HG03565 (cell line): ENCODE results near the gene CLBA1.

ENCODE experiments used
- ATAC-seq: cut with Tn5 transposase; IDR thresholded peaks from one replicate; pipeline ENCODE4 v1.9.1; 2021; ENCODE audit warnings: mild to moderate bottlenecking, moderate library complexity; ENCODE audit not compliant: unreplicated experiment

CLBA1 gene

GRCh38 chr14:104968153-104968527, 17.4 kb upstream of the CLBA1 start:
- ATAC-seq: no peak

- no peak for ATAC-seq
Observed at GRCh38 chr14:104968541-104969401, 16.8 kb upstream of the CLBA1 start.

- ATAC-seq: no peak
Observed at GRCh38 chr14:104969741-104970230, 15.8 kb upstream of the CLBA1 start.

GRCh38 chr14:104970231-104971068, 15.1 kb upstream of the CLBA1 start:
- ATAC-seq: no peak

GRCh38 chr14:104971447-104972240, 13.9 kb upstream of the CLBA1 start:
- no peak for ATAC-seq

GRCh38 chr14:104972301-104973134, 13.1 kb upstream of the CLBA1 start:
- ATAC-seq: no peak

- ATAC-seq: no peak
Observed at GRCh38 chr14:104973135-104973384, 12.5 kb upstream of the CLBA1 start.

GRCh38 chr14:104973385-104974145, 12.0 kb upstream of the CLBA1 start:
- ATAC-seq: no peak

- no peak for ATAC-seq
Observed at GRCh38 chr14:104974146-104974541, 11.4 kb upstream of the CLBA1 start.

- ATAC-seq: no peak
Observed at GRCh38 chr14:104974665-104975390, 10.8 kb upstream of the CLBA1 start.

- no peak for ATAC-seq
Observed at GRCh38 chr14:104975481-104976197, 9.9 kb upstream of the CLBA1 start.

GRCh38 chr14:104976198-104977007, 9.2 kb upstream of the CLBA1 start:
- no peak for ATAC-seq

GRCh38 chr14:104977008-104977680, 8.4 kb upstream of the CLBA1 start:
- ATAC-seq: no peak

GRCh38 chr14:104977681-104978653, 7.6 kb upstream of the CLBA1 start, which contains the start of gene AHNAK2:
Gene AHNAK2, minus strand, starts transcription at chr14:104978374. Its CDS starts 137 bp downstream, at chr14:104978237.
- ATAC-seq: no peak
